Posterior vena cava (tissue), 2 donors: ENCODE data around the gene SEMA4B. TPM values are rescaled to one million over a fixed set of nuclear protein-coding genes. Genes with fewer than 3 reads are reported as not detected.
"Not testable (repeated sequence)": the region's sequence is repeated elsewhere in the genome, so short reads cannot be mapped to it uniquely, and the experiment has no call there.

Source experiments
- DNase-seq: peaks from one replicate; pipeline ENCODE4 v3.0.0-alpha.2; 2020; ENCODE audit warnings: low spot score
- intact Hi-C, 2 donors: fragments of 100-400 bp; cut with DNase I; formaldehyde crosslinking; loops; one replicate each; pipeline versions ENCODE4 v1.14.1 to v1.14.2; 2022 to 2023
- long read RNA-seq, 2 donors: library from polyadenylated mRNA; unstranded; transcript quantifications; one replicate each; pipeline ENCODE4 v2.0.0, GENCODE V29; 2020 to 2021
- total RNA-seq, 2 donors: library from RNA; stranded (reverse); fragmentation: NEBNext Ultra II Directional; extraction: Animal tissue kit (Norgen Biotek cat#: 25700); gene quantifications; one replicate each; pipeline ENCODE4 v1.2.1, GENCODE V29; 2021
- donor health status: DM: yes; HTN: yes; CAD: no.
- donor health status: DM: yes; HTN: yes; CAD: no.

SEMA4B gene
- total RNA-seq = 10 to 100 TPM; 21.1 to 22.7 TPM
- long read RNA-seq, donor 1, partial matches to known transcripts = 10 of 16 reads
- long read RNA-seq, donor 1, other reads (novel, unspliced or antisense) = 5 of 16 reads
- long read RNA-seq, donor 2, partial matches to known transcripts = 18 of 19 reads
- long read RNA-seq, donor 2, other reads (novel, unspliced or antisense) = 0 of 19 reads

GRCh38 chr15:90201130-90201943, at the start of gene SEMA4B:
TSS of gene SEMA4B (plus strand) at chr15:90201330. CDS start at chr15:90201579, 249 bp downstream.
- intact Hi-C loops = loop anchor here in 1 of 2 donors (5.0 kb wide), 1 partner anchor 39 kb away; no protein-coding TSS in a partner anchor
- DNase-seq = peak; percentile 90

- no peak for DNase-seq
- intact Hi-C loops = no loop called here
These were observed 49.0 kb upstream of the SEMA4B start for GRCh38 chr15:90151989-90152645.

GRCh38 chr15:90153658-90154057, 47.5 kb upstream of the SEMA4B start:
- intact Hi-C loops = no loop called here
- DNase-seq = no peak

GRCh38 chr15:90154246-90154645, 46.9 kb upstream of the SEMA4B start:
- intact Hi-C loops = no loop called here
- DNase-seq = no peak

- no peak for DNase-seq
These were observed 46.1 kb upstream of the SEMA4B start for GRCh38 chr15:90154861-90155626.

GRCh38 chr15:90159213-90159612, 41.9 kb upstream of the SEMA4B start:
- intact Hi-C loops = no loop called here
- DNase-seq = no peak

More at GRCh38 chr15:90154861-90155626, 46.1 kb upstream of the SEMA4B start:
- intact Hi-C loops = loop anchor here in 1 of 2 donors (1.0 kb wide), 1 partner anchor 22 kb away; no protein-coding TSS in a partner anchor

GRCh38 chr15:90160781-90161727, 40.1 kb upstream of the SEMA4B start:
- no peak for DNase-seq
- intact Hi-C loops = loop anchor here in 1 of 2 donors (5.0 kb wide), 1 partner anchor 41 kb away; the partner anchor contains the start of gene SEMA4B

GRCh38 chr15:90161950-90162361, 39.2 kb upstream of the SEMA4B start:
- no peak for DNase-seq
- intact Hi-C loops = loop anchor here in 1 of 2 donors (5.0 kb wide), 1 partner anchor 40 kb away; the partner anchor contains the start of gene SEMA4B

GRCh38 chr15:90162956-90163355, 38.2 kb upstream of the SEMA4B start:
- intact Hi-C loops = loop anchor here in 1 of 2 donors (5.0 kb wide), 1 partner anchor 39 kb away; the partner anchor contains the start of gene SEMA4B
- no peak for DNase-seq

GRCh38 chr15:90164239-90164638, 36.9 kb upstream of the SEMA4B start:
- intact Hi-C loops = loop anchor here in 1 of 2 donors (5.0 kb wide), 1 partner anchor 38 kb away; the partner anchor contains the start of gene SEMA4B

GRCh38 chr15:90165157-90165556, 36.0 kb upstream of the SEMA4B start:
- intact Hi-C loops = no loop called here
- DNase-seq = no peak

More at GRCh38 chr15:90164239-90164638, 36.9 kb upstream of the SEMA4B start:
- DNase-seq = not testable (repeated sequence)

- intact Hi-C loops = no loop called here
- DNase-seq = peak; percentile 96
These were observed 35.3 kb upstream of the SEMA4B start for GRCh38 chr15:90165659-90166489.

GRCh38 chr15:90167121-90167520, 34.0 kb upstream of the SEMA4B start:
- no peak for DNase-seq
- intact Hi-C loops = no loop called here

GRCh38 chr15:90171623-90172022, 29.5 kb upstream of the SEMA4B start:
- intact Hi-C loops = no loop called here
- no peak for DNase-seq

- intact Hi-C loops = no loop called here
- no peak for DNase-seq
These were observed 27.8 kb upstream of the SEMA4B start for GRCh38 chr15:90173372-90173771.

- DNase-seq = peak; percentile 91
- intact Hi-C loops = no loop called here
These were observed 26.8 kb upstream of the SEMA4B start for GRCh38 chr15:90174140-90174875.
